Suprapubic skin (tissue), 4 donors: ENCODE results near the gene ERI3. TPM values are rescaled to one million over a fixed set of nuclear protein-coding genes. Genes with fewer than 3 reads are reported as not detected.

Source experiments
- DNase-seq, 2 donors: peaks; one replicate each; pipeline ENCODE4 v3.0.0-alpha.2; 2019; ENCODE audit warnings: low spot score in 2 of 2
- H3K27ac ChIP-seq: fragments of 200-600 bp; sonication (generic); one replicate; pipeline ENCODE4 v1.5.1; 2019
- H3K27me3 ChIP-seq: fragments of 200-600 bp; sonication (generic); one replicate; pipeline ENCODE4 v1.5.1; 2019
- H3K36me3 ChIP-seq: fragments of 200-600 bp; sonication (generic); one replicate; pipeline ENCODE4 v1.5.1; 2019
- H3K4me1 ChIP-seq: fragments of 200-600 bp; sonication (generic); one replicate; pipeline ENCODE4 v1.5.1; 2019
- H3K4me3 ChIP-seq: fragments of 200-600 bp; sonication (generic); one replicate; pipeline ENCODE4 v1.5.1; 2019; ENCODE audit warnings: mild to moderate bottlenecking
- H3K9me3 ChIP-seq: fragments of 200-600 bp; sonication (generic); one replicate; pipeline ENCODE4 v1.5.1; 2019
- EP300 ChIP-seq: sonication (generic); formaldehyde crosslinking; IDR thresholded peaks from one replicate; pipeline ENCODE4 v1.6.1; 2017; ENCODE audit warnings: antibody characterized with exemption
- POLR2A ChIP-seq, 2 donors: fragments of 450-650 bp; IDR thresholded peaks; one replicate each; pipeline ENCODE4 v1.6.1; 2017; ENCODE audit warnings: antibody characterized with exemption in 2 of 2, mild to moderate bottlenecking in 2 of 2, moderate library complexity in 2 of 2
- POLR2AphosphoS5 ChIP-seq, 3 donors: sonication (generic); formaldehyde crosslinking; IDR thresholded peaks; one replicate each; pipeline ENCODE4 v1.6.1; 2017; ENCODE audit warnings: antibody characterized with exemption in 3 of 3
- WGBS: methylation state at CpG from one replicate; pipeline ENCODE4 v1.1.5; 2018; 5-methylcytosine and 5-hydroxymethylcytosine counted together
- total RNA-seq, 4 donors: library from RNA; depleted of rRNA; stranded (reverse); fragments of >200 nt; gene quantifications; one replicate each; pipeline ENCODE4 v1.1.0, GENCODE V29; 2016
- TF ChIP-seq, protein P1 (sequence below), 2 donors: fragments of 200-600 bp in 1 of 2; fragments of 450-650 bp in 1 of 2; sonication (generic) in 1 of 2; IDR thresholded peaks; one replicate each; pipeline ENCODE4 v1.5.1; 2016 to 2019; ENCODE audit warnings: antibody characterized with exemption in 2 of 2, mild to moderate bottlenecking in 1 of 2, moderate library complexity in 1 of 2

The ERI3 gene
- total RNA-seq, 4 donors from 2014 or later, result 23.3 to 33.4 (median 31.0) TPM

DNA sequence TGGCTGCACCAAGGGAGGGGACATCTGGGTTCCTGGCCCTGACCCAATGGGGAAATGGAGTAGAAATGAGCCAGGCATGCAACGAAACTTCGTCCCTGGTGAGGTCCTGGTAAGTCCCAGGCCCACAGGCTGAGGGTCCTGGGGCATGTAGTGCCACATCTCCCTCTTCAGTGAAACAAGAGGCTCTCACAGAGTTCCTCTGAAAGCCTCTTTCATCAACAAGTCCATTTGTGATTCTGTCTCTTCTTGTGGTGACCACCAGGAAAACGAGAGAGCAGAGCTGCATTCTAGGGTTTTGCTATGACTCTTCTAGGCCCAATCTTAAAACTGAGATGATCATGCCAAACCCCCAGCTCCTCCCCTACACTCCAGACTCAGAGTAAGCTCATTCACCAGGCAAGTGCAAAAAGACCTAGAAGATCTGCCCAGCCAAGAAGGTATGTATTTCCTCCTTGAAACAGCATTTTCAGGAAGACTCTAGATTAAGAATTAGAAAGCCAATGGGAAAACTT is 25.7 kb upstream of the ERI3 start:
- DNase-seq, result no peak
- Histone ChIP-seq H3K27me3 (peaks cover 3% of the 10 kb centered on the region), H3K9me3 (no peaks in the 10 kb centered on the region), H3K36me3 (no peaks in the 10 kb centered on the region), H3K4me1 (no peaks in the 10 kb centered on the region), H3K4me3 (no peak overlapping the region), H3K27ac (no peak overlapping the region)
- 87% methylated on average over 1 of the region's 3 CpGs for WGBS
- TF ChIP-seq POLR2AphosphoS5 (IDR thresholded peaks at IDR 0.05), result no peak
- TF ChIP-seq EP300, result no peak
- TF ChIP-seq POLR2A (IDR thresholded peaks at IDR 0.05), result no peak
- TF ChIP-seq, protein P1, sequence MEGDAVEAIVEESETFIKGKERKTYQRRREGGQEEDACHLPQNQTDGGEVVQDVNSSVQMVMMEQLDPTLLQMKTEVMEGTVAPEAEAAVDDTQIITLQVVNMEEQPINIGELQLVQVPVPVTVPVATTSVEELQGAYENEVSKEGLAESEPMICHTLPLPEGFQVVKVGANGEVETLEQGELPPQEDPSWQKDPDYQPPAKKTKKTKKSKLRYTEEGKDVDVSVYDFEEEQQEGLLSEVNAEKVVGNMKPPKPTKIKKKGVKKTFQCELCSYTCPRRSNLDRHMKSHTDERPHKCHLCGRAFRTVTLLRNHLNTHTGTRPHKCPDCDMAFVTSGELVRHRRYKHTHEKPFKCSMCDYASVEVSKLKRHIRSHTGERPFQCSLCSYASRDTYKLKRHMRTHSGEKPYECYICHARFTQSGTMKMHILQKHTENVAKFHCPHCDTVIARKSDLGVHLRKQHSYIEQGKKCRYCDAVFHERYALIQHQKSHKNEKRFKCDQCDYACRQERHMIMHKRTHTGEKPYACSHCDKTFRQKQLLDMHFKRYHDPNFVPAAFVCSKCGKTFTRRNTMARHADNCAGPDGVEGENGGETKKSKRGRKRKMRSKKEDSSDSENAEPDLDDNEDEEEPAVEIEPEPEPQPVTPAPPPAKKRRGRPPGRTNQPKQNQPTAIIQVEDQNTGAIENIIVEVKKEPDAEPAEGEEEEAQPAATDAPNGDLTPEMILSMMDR (IDR thresholded peaks at IDR 0.05), result no peak

DNA sequence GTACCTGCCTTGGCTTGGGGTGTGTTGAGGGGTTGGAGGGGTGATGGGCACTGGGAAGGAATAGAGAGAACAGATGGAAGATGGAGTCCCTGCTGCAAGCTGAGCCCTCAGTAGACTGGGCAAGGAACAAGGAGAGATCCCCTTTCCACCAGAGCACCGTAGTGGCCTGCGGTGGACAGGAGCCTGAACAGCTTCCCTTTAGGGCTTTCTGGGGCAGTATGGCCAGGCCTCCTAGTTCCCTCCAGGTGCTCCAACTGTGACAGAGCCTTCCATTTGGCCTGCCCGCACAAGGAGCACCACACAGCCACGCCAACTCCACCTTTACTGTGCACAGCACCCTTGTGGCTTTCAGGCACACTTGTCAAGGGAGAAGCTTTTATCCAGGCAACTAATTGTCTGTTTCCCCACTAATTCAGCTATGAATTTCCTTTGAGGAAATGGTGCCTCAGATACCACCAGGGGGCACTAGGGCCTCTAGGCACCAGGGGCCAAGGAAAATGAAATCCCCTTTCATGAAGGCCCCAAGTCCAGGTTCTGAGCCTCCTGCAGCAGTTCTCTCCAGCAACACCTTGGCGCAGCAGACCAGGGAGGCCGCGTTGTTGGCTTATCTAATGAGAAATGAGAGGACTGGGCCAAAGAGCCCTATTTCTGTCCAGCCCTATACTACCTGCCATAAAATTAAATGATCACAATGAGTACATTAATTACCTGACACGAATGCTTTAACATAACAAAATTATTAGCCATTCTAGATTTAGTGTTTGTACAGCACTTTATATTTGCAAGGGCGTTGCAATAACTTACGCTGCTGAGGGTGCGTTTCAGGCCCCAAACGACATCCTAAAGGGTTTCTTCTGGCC is 23.1 kb upstream of the ERI3 start:
- no peak overlapping the region for H3K4me3 ChIP-seq
- DNase-seq, result no peak
- H3K36me3 ChIP-seq, result no peaks in the 10 kb centered on the region
- 78% methylated on average over 12 of the region's 12 CpGs for WGBS
- no peak overlapping the region for H3K27ac ChIP-seq
- H3K27me3 ChIP-seq, result peaks cover 3% of the 10 kb centered on the region
- H3K4me1 ChIP-seq, result no peaks in the 10 kb centered on the region
- no peak for TF ChIP-seq POLR2A (IDR thresholded peaks at IDR 0.05)
- TF ChIP-seq, protein P1 (IDR thresholded peaks at IDR 0.05), result peak in 1 of 2 donors; percentile 49
- no peaks in the 10 kb centered on the region for H3K9me3 ChIP-seq

DNA sequence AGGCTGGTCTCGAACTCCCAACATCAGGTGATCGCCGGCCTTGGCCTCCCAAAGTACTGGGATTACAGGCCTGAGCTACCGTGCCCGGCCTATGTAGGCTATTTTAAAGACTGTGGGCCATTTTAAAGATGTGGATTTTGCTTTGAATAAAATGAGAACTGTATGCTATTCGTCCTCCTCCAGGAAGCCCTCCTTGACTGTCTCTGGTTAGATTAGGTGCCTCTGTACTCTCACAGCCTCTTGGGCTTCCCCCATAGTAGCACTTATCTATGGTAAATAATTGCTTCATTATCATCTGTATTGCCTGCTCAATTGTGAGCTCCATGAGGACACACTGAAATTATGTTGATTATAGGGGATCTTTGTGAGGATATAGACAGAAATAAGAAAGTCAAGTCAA is 20.5 kb upstream of the ERI3 start:
- Histone ChIP-seq H3K9me3 (no peaks in the 10 kb centered on the region), H3K4me3 (no peak overlapping the region), H3K27me3 (no peaks in the 10 kb centered on the region), H3K36me3 (no peaks in the 10 kb centered on the region), H3K27ac (no peak overlapping the region), H3K4me1 (no peaks in the 10 kb centered on the region)
- no peak for DNase-seq
- TF ChIP-seq POLR2A (IDR thresholded peaks at IDR 0.05) (no peak), EP300 (no peak), POLR2AphosphoS5 (IDR thresholded peaks at IDR 0.05) (no peak)
- TF ChIP-seq, protein P1 (IDR thresholded peaks at IDR 0.05), result no peak
- WGBS, result 94% methylated on average over 6 of the region's 6 CpGs

DNA sequence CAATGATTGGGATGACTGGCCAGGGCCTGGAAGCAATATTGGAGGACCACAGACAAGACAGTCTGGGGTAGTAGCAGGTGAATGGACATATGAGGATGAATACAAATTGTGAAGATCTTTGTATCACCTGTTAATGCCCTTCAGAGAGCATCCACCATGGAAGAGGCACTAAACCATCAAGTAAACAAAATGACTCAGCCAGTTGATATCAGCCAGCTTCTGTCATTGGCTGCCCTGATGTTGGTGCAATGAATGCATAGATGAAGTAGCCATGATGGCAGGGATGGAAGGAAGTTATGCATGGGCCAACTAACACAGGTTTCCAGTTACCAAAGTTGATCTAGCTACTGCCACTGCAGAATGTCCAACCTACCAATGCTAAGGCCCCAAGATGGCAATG is 16.1 kb upstream of the ERI3 start:
- TF ChIP-seq POLR2A (IDR thresholded peaks at IDR 0.05) (no peak), POLR2AphosphoS5 (IDR thresholded peaks at IDR 0.05) (no peak), EP300 (no peak)
- TF ChIP-seq, protein P1 (IDR thresholded peaks at IDR 0.05), result no peak
- DNase-seq, result no peak
- no peaks in the 10 kb centered on the region for H3K36me3 ChIP-seq
- H3K27me3 ChIP-seq, result no peaks in the 10 kb centered on the region
- H3K4me3 ChIP-seq, result no peak overlapping the region
- no peaks in the 10 kb centered on the region for H3K9me3 ChIP-seq
- H3K27ac ChIP-seq, result no peak overlapping the region
- H3K4me1 ChIP-seq, result no peaks in the 10 kb centered on the region

DNA sequence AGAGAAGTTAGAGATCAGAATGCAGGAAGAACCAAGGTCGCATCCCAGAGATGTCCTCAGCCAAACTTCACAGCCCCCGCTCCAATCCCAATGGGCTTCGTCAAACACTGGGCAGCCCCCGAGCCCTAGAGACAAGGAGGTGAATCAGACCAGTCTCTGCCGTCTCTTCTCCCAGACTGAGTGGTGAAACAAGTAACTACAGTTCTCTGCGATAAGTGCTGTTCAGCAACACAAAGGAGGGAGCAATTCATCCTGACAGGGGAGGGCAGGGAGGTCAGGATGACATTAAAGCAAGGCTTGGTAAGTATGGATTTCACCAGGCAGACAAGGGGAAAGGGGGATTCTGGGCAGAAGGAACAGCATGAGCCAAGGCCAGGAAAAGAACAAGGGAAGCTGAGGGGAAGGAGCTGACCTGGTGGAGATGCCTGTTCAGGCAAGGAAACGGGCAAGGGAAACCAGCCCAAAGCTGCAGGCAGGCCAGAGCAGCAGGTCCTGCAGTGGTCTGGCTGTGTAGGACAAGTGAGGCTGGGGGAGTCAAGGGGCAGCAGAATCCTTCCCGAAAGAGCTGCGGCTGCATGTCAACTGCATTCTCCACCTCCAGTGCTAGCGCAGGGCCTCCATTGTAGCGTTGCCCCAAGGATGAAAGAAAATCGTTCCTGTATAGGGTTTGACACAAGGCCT is 13.6 kb upstream of the ERI3 start:
- Histone ChIP-seq H3K27me3 (no peaks in the 10 kb centered on the region), H3K9me3 (no peaks in the 10 kb centered on the region), H3K4me3 (no peak overlapping the region), H3K36me3 (no peaks in the 10 kb centered on the region), H3K4me1 (no peaks in the 10 kb centered on the region), H3K27ac (no peak overlapping the region)
- DNase-seq, result no peak
- WGBS, result 83% methylated on average over 12 of the region's 12 CpGs
- TF ChIP-seq POLR2AphosphoS5 (IDR thresholded peaks at IDR 0.05) (no peak), EP300 (no peak)
